Measurements from ENCODE around the gene SLC5A11. TPM values are rescaled to one million over a fixed set of nuclear protein-coding genes. Genes with fewer than 3 reads are reported as not detected.

The SLC5A11 gene
- total and polyA plus RNA-seq, 2 of the 13 experiments (the other 11 are each of a cell fraction or from before 2014, with no cell fraction given) = 1.2 to 3.3 TPM

DNA sequence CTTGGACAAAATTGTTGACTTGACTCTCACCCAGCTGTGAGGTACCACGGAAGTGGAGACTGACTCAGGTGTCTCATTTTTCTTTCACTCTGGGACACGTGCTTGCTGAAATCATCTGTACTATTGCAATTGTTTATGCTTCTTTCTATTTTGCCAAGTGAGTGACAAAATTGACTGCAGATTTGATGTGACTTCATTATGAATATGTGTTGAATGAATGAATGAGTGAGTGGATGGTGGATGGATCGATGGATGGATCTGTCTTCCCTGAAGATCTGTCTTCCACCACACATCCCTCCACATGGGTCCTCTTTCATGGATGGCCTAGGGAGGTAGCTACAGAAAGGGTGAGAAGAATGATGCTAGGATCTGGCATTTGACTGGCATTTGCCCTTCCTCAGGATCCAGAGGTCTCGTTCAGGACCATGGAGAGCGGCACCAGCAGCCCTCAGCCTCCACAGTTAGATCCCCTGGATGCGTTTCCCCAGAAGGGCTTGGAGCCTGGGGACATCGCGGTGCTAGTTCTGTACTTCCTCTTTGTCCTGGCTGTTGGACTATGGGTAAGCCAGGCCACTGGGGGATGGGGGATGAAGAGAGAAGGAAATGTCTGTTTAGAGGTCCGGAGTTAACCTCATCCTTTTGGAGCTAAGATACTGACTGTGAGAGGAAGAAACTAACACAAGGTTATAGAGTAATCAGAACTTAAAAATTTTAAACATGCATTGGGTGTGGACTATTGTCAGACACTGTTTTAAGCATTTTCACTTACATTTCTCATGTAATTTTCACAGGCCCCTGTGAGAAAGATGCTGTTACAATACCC is 12.7 kb downstream of the SLC5A11 start (continued):
- TF ChIP-seq BCLAF1 (IDR thresholded peaks at IDR 0.05) (no peak), ZBTB34 (CRISPR knock-in tag; IDR thresholded peaks at IDR 0.05) (no peak; the same call in 1 of the 2 replicates), ZNF776 (CRISPR knock-in tag; IDR thresholded peaks at IDR 0.05) (peak; percentile 51; the same call in 1 of the 2 replicates), GTF3A (CRISPR knock-in tag; conservative IDR thresholded peaks at IDR 0.05) (no peak), ZNF143 (CRISPR knock-in tag; IDR thresholded peaks at IDR 0.05) (peak; percentile 23; the same call in 1 of the 2 replicates), MAFK (conservative IDR thresholded peaks at IDR 0.05 in 1 of 2, IDR thresholded peaks at IDR 0.05 in 1 of 2; ENCODE audit: low read length in 2 of 2) (no peak), IRF9 (CRISPR knock-in tag; IDR thresholded peaks at IDR 0.05; ENCODE audit: borderline replicate concordance) (peak; percentile 91; the same call in 1 of the 2 replicates), PTBP1 (IDR thresholded peaks at IDR 0.05; ENCODE audit: low read depth, low read length, poor library complexity, severe bottlenecking) (no peak), ZNF501 (CRISPR knock-in tag; IDR thresholded peaks at IDR 0.05) (0 out of 2 replicates have a peak, but pooled peaks have one; percentile 69), XBP1 (CRISPR knock-in tag; IDR thresholded peaks at IDR 0.05) (no peak), ZNF225 (CRISPR knock-in tag; IDR thresholded peaks at IDR 0.05) (peak; percentile 89; the same call in 1 of the 2 replicates)
- TF ChIP-seq, protein P1, sequence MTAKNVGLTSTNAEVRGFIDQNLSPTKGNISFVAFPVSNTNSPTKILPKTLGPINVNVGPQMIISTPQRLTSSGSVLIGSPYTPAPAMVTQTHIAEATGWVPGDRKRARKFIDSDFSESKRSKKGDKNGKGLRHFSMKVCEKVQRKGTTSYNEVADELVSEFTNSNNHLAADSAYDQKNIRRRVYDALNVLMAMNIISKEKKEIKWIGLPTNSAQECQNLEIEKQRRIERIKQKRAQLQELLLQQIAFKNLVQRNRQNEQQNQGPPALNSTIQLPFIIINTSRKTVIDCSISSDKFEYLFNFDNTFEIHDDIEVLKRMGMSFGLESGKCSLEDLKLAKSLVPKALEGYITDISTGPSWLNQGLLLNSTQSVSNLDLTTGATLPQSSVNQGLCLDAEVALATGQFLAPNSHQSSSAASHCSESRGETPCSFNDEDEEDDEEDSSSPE (CRISPR knock-in tag; IDR thresholded peaks at IDR 0.05) = no peak
- TF ChIP-seq, protein P2, sequence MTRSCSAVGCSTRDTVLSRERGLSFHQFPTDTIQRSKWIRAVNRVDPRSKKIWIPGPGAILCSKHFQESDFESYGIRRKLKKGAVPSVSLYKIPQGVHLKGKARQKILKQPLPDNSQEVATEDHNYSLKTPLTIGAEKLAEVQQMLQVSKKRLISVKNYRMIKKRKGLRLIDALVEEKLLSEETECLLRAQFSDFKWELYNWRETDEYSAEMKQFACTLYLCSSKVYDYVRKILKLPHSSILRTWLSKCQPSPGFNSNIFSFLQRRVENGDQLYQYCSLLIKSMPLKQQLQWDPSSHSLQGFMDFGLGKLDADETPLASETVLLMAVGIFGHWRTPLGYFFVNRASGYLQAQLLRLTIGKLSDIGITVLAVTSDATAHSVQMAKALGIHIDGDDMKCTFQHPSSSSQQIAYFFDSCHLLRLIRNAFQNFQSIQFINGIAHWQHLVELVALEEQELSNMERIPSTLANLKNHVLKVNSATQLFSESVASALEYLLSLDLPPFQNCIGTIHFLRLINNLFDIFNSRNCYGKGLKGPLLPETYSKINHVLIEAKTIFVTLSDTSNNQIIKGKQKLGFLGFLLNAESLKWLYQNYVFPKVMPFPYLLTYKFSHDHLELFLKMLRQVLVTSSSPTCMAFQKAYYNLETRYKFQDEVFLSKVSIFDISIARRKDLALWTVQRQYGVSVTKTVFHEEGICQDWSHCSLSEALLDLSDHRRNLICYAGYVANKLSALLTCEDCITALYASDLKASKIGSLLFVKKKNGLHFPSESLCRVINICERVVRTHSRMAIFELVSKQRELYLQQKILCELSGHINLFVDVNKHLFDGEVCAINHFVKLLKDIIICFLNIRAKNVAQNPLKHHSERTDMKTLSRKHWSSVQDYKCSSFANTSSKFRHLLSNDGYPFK (CRISPR knock-in tag; IDR thresholded peaks at IDR 0.05; ENCODE audit: borderline replicate concordance) = no peak
- TF ChIP-seq, protein P3, sequence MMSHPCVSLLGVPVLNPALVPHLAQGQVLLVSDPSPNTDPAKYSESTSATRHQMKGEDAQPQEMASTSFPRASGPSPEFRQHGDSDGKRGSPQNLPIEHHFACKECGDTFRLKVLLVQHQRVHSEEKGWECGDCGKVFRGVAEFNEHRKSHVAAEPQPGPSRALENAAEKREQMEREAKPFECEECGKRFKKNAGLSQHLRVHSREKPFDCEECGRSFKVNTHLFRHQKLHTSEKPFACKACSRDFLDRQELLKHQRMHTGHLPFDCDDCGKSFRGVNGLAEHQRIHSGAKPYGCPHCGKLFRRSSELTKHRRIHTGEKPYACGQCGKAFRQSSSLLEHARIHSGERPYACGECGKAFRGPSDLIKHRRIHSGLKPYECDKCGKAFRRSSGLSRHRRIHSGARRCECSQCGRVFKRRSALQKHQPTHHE (CRISPR knock-in tag; IDR thresholded peaks at IDR 0.05; ENCODE audit: borderline replicate concordance) = no peak
- TF ChIP-seq, protein P4, sequence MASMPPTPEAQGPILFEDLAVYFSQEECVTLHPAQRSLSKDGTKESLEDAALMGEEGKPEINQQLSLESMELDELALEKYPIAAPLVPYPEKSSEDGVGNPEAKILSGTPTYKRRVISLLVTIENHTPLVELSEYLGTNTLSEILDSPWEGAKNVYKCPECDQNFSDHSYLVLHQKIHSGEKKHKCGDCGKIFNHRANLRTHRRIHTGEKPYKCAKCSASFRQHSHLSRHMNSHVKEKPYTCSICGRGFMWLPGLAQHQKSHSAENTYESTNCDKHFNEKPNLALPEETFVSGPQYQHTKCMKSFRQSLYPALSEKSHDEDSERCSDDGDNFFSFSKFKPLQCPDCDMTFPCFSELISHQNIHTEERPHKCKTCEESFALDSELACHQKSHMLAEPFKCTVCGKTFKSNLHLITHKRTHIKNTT (CRISPR knock-in tag; IDR thresholded peaks at IDR 0.05) = no peak

All from HepG2 (cell line).